Ureter (tissue), 1 donor: ENCODE measurements around the gene ATP8B1. TPM values are rescaled to one million over a fixed set of nuclear protein-coding genes. Genes with fewer than 3 reads are reported as not detected.

Source experiments
- DNase-seq: peaks from one replicate; pipeline ENCODE4 v3.0.0-alpha.2; 2020; ENCODE audit warnings: low spot score
- total RNA-seq: library from RNA; stranded (reverse); gene quantifications from one replicate; pipeline ENCODE4 v1.2.4, GENCODE V29; 2023
- donor health status: DM: yes; HTN: yes; CAD: no.

ATP8B1 gene
- total RNA-seq, 1 donor from 2014 or later = 171 TPM

- DNase-seq = no peak
These were observed 184.2 kb downstream of the ATP8B1 start for GRCh38 chr18:57618910-57619309.

- DNase-seq = no peak
These were observed 199.2 kb downstream of the ATP8B1 start for GRCh38 chr18:57603871-57604270.

Other genes with a start within 250 kb of the ATP8B1 start
- gene FECH, start 216.6 kb downstream of the ATP8B1 start, total RNA-seq = 13.7 TPM
- gene NARS1, start 181.5 kb downstream of the ATP8B1 start, total RNA-seq = 163 TPM
- 299 TPM for gene NEDD4L, start 240.9 kb upstream of the ATP8B1 start, total RNA-seq